IMR-90 (cell line): Measurements from ENCODE around the gene PLSCR3. TPM values are rescaled to one million over a fixed set of nuclear protein-coding genes. Genes with fewer than 3 reads are reported as not detected.

Source experiments
- ATAC-seq: fragments of 200-7000 bp; cut with Tn5 transposase; 2 replicates; pipeline ENCODE4 v1.9.1; 2020; ENCODE audit warnings: low read depth, mild to moderate bottlenecking, moderate library complexity
- BruUV-seq: library from RNA; stranded (reverse); fragments of 400-500 nt; replicated peaks from 2 replicates; lab custom pipeline; 2021; lab: Mats Ljungman, UMichigan
- CTCF ChIA-PET: fragments of 300-600 bp; formaldehyde crosslinking; extraction: SDS; loops from one replicate; lab custom pipeline; 2021; ENCODE audit warnings: antibody characterized with exemption; lab: Yijun Ruan, JAX
- POLR2A ChIA-PET: fragments of 300-600 bp; sonication (Branson Sonifier 250); formaldehyde crosslinking; loops from one replicate; lab custom pipeline; 2022; ENCODE audit warnings: antibody characterized with exemption; ENCODE audit not compliant: unreplicated experiment; lab: Charles Lee
- DNase-seq: peaks from one replicate; pipeline ENCODE4 v3.0.0; 2013
- H2AFZ ChIP-seq: replicated peaks from 2 replicates; pipeline ENCODE3; 2013; ENCODE audit warnings: low read length, mild to moderate bottlenecking; ENCODE audit not compliant: poor library complexity
- H2AK5ac ChIP-seq: 2 replicates; pipeline ENCODE4 v1.6.1; 2013; ENCODE audit warnings: low read depth, low read length, inconsistent platforms
- H2AK9ac ChIP-seq: replicated peaks from 2 replicates; pipeline ENCODE3; 2013; ENCODE audit warnings: mild to moderate bottlenecking, low read depth, low read length, moderate library complexity; ENCODE audit not compliant: poor library complexity
- H2BK120ac ChIP-seq: 2 replicates; pipeline ENCODE4 v1.6.1; 2013; ENCODE audit warnings: low read depth, low read length, inconsistent platforms
- H2BK15ac ChIP-seq: 3 replicates; pipeline ENCODE4 v1.6.1; 2013; ENCODE audit warnings: low read depth, low read length, inconsistent platforms
- H2BK20ac ChIP-seq: 2 replicates; pipeline ENCODE4 v1.6.1; 2013; ENCODE audit warnings: low read depth, mild to moderate bottlenecking, inconsistent platforms, low read length, moderate library complexity
- H2BK5ac ChIP-seq: 2 replicates; pipeline ENCODE4 v1.6.1; 2013; ENCODE audit warnings: mild to moderate bottlenecking, low read depth, low read length, inconsistent platforms; ENCODE audit not compliant: poor library complexity, severe bottlenecking
- H3K14ac ChIP-seq: replicated peaks from 2 replicates; pipeline ENCODE4 v1.6.1; 2013; ENCODE audit warnings: low read depth, low read length, inconsistent platforms
- H3K18ac ChIP-seq: 2 replicates; pipeline ENCODE4 v1.6.1; 2013; ENCODE audit warnings: low read depth, low read length, control low read depth
- H3K23ac ChIP-seq: 2 replicates; pipeline ENCODE4 v1.6.1; 2013; ENCODE audit warnings: low read depth, low read length, inconsistent platforms
- H3K27ac ChIP-seq: 2 replicates; pipeline ENCODE4 v1.5.1; 2013; ENCODE audit warnings: mild to moderate bottlenecking, control low read depth, low read length; ENCODE audit not compliant: insufficient read depth
- H3K27me3 ChIP-seq: 2 replicates; pipeline ENCODE4 v1.6.1; 2013; ENCODE audit warnings: low read length; ENCODE audit not compliant: control insufficient read depth, insufficient read depth
- H3K36me3 ChIP-seq: 2 replicates; pipeline ENCODE4 v1.6.1; 2013; ENCODE audit warnings: low read length, mixed read lengths; ENCODE audit not compliant: control insufficient read depth, insufficient read depth
- H3K4ac ChIP-seq: 2 replicates; pipeline ENCODE4 v1.6.1; 2013; ENCODE audit warnings: low read depth, low read length, inconsistent platforms
- H3K4me1 ChIP-seq: 2 replicates; pipeline ENCODE4 v1.6.1; 2013; ENCODE audit warnings: low read length, mixed read lengths; ENCODE audit not compliant: control insufficient read depth, insufficient read depth
- H3K4me2 ChIP-seq: 2 replicates; pipeline ENCODE4 v1.6.1; 2013; ENCODE audit warnings: low read depth, mild to moderate bottlenecking, control low read depth, low read length, moderate library complexity
- H3K4me3 ChIP-seq: 2 replicates; pipeline ENCODE4 v1.5.1; 2013; ENCODE audit warnings: low read depth, mild to moderate bottlenecking, control low read depth, low read length, moderate library complexity; ENCODE audit not compliant: insufficient read depth
- H3K56ac ChIP-seq: 2 replicates; pipeline ENCODE4 v1.6.1; 2013; ENCODE audit warnings: low read length, inconsistent platforms; ENCODE audit not compliant: insufficient read depth; ENCODE audit errors: extremely low read depth
- H3K79me1 ChIP-seq, 2 experiments: 2 replicates each; pipeline ENCODE4 v1.6.1; 2013; ENCODE audit warnings: low read length in 2 of 2, inconsistent platforms in 1 of 2, low read depth in 1 of 2
- H3K9ac ChIP-seq: 2 replicates; pipeline ENCODE4 v1.6.1; 2013; ENCODE audit warnings: low read depth, low read length, control low read depth
- H3K9me1 ChIP-seq: 2 replicates; pipeline ENCODE4 v1.6.1; 2013; ENCODE audit warnings: low read length, inconsistent platforms; ENCODE audit not compliant: insufficient read depth
- H3K9me3 ChIP-seq: 2 replicates; pipeline ENCODE4 v1.6.1; 2013; ENCODE audit warnings: low read length; ENCODE audit not compliant: control insufficient read depth, insufficient read depth
- H4K20me1 ChIP-seq: 2 replicates; pipeline ENCODE4 v1.6.1; 2013; ENCODE audit warnings: low read length, inconsistent platforms; ENCODE audit not compliant: insufficient read depth
- H4K5ac ChIP-seq: 2 replicates; pipeline ENCODE4 v1.6.1; 2013; ENCODE audit warnings: mild to moderate bottlenecking, low read depth, low read length, control low read depth
- H4K8ac ChIP-seq, 2 experiments: 2 replicates each; pipeline ENCODE4 v1.6.1; 2013; ENCODE audit warnings: low read depth in 2 of 2, low read length in 2 of 2, control low read depth in 1 of 2, inconsistent platforms in 1 of 2
- H4K91ac ChIP-seq: 2 replicates; pipeline ENCODE4 v1.6.1; 2013; ENCODE audit warnings: low read depth, low read length, inconsistent platforms; ENCODE audit not compliant: insufficient read depth
- CEBPB ChIP-seq: IDR thresholded peaks from 2 replicates; pipeline ENCODE4 v1.6.1; 2012; ENCODE audit warnings: low read depth, low read length, improper control_type of control experiment
- CHD1 ChIP-seq: IDR thresholded peaks from 2 replicates; pipeline ENCODE4 v1.6.1; 2012; ENCODE audit warnings: low read depth, low read length, improper control_type of control experiment
- ELK1 ChIP-seq: fragments of 150-350 bp; IDR thresholded peaks from 2 replicates; pipeline ENCODE4 v1.6.1; 2016; ENCODE audit warnings: low read depth, mild to moderate bottlenecking, low read length, moderate library complexity, borderline replicate concordance
- FOS ChIP-seq: fragments of 150-350 bp; IDR thresholded peaks from 2 replicates; pipeline ENCODE4 v1.6.1; 2016; ENCODE audit warnings: low read depth, low read length
- MAFK ChIP-seq: IDR thresholded peaks from 2 replicates; pipeline ENCODE4 v1.6.1; 2012; ENCODE audit warnings: low read depth, low read length, improper control_type of control experiment
- MAZ ChIP-seq: IDR thresholded peaks from 2 replicates; pipeline ENCODE4 v1.6.1; 2012; ENCODE audit warnings: low read depth, mild to moderate bottlenecking, low read length, improper control_type of control experiment, moderate library complexity, borderline replicate concordance
- MXI1 ChIP-seq: IDR thresholded peaks from 2 replicates; pipeline ENCODE4 v1.6.1; 2012; ENCODE audit warnings: low read depth, mild to moderate bottlenecking, low read length, moderate library complexity, borderline replicate concordance
- NFE2L2 ChIP-seq: fragments of 150-350 bp; IDR thresholded peaks from 2 replicates; pipeline ENCODE4 v1.6.1; 2016; ENCODE audit warnings: low read depth, mild to moderate bottlenecking, low read length
- POLR2A ChIP-seq: IDR thresholded peaks from 2 replicates; pipeline ENCODE4 v1.6.1; 2012; ENCODE audit warnings: mild to moderate bottlenecking, low read depth, low read length
- RAD21 ChIP-seq: IDR thresholded peaks from 2 replicates; pipeline ENCODE4 v1.6.1; 2012; ENCODE audit warnings: low read length, improper control_type of control experiment
- RFX5 ChIP-seq: IDR thresholded peaks from 2 replicates; pipeline ENCODE4 v1.8.0; 2012; ENCODE audit warnings: low read depth, mild to moderate bottlenecking, low read length, moderate library complexity
- SMC3 ChIP-seq: fragments of 150-350 bp; IDR thresholded peaks from 2 replicates; pipeline ENCODE4 v1.6.1; 2016; ENCODE audit warnings: low read depth, mild to moderate bottlenecking, antibody characterized with exemption, low read length, moderate library complexity
- USF2 ChIP-seq: fragments of 150-350 bp; IDR thresholded peaks from 2 replicates; pipeline ENCODE4 v1.6.1; 2017; ENCODE audit warnings: mild to moderate bottlenecking, antibody characterized with exemption, low read length, low read depth
- WGBS, 2 experiments: methylation state at CpG; one replicate each; pipeline versions ENCODE4 v1.1.5 to v1.1.7; 2013; ENCODE audit warnings: missing lambda C conversion rate in 2 of 2; ENCODE audit not compliant: insufficient read length in 1 of 2; ENCODE audit errors: extremely low coverage in 2 of 2; 5-methylcytosine and 5-hydroxymethylcytosine counted together
- dilution Hi-C: fragments of 300-500 bp; cut with HindIII; formaldehyde crosslinking; loops from one replicate; pipeline ENCODE4 v1.14.3; 2018; ENCODE audit warnings: low sequenced_read_pairs; ENCODE audit not compliant: unreplicated experiment
- in situ Hi-C: fragments of 300-500 bp; cut with MboI; formaldehyde crosslinking; loops from 3 replicates; pipeline ENCODE4 v1.14.3; 2019; ENCODE audit warnings: low sequenced_read_pairs, inconsistent platforms, mixed read lengths
- intact Hi-C: fragments of 100-400 bp; cut with micrococcal nuclease; formaldehyde crosslinking; loops from 2 replicates; pipeline ENCODE4 v1.10.0; 2022
- polyA plus RNA-seq, 3 experiments: library from polyadenylated mRNA; depleted of rRNA; stranded (reverse); fragments of >200 nt; gene quantifications; 2 replicates each; pipeline ENCODE4 v1.2.3, GENCODE V29; 2012; ENCODE audit warnings: low replicate concordance in 1 of 3
- total RNA-seq: library from RNA; depleted of rRNA; stranded (reverse); fragments of >200 nt; gene quantifications from 2 replicates; pipeline ENCODE4 v1.2.3, GENCODE V29; 2012
- TF ChIP-seq, protein P1 (sequence below): conservative IDR thresholded peaks from 2 replicates; pipeline ENCODE4 v1.5.1; 2012; ENCODE audit warnings: mild to moderate bottlenecking, low read depth, low read length, improper control_type of control experiment

Gene PLSCR3
- total and polyA plus RNA-seq, 2 of the 4 experiments (the other 2 are of a cell fraction): 6.1 to 116 TPM

DNA sequence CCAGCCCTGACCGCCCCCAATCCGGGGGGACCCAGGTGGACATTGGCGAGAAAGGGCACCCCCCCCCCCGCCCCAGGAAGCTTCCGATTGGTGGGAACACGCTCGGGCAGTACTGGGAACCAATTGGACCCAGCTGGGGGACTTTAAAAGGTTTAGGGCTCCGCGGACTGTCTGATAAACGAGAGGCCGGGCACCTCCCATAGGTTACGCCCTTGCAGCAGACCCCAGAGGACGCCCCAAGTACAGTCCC lies 9.3 kb upstream of the PLSCR3 start:
- Histone ChIP-seq H3K23ac (peak overlapping the region; percentile 67; the same call in 1 of the 2 replicates), H3K9me1 (no peaks in the 10 kb centered on the region), H2BK15ac (no peak overlapping the region), H3K9ac (peak overlapping the region; percentile 84), H3K18ac (no peak overlapping the region), H2AK9ac (peak overlapping the region; percentile 97), H3K4me3 (peak overlapping the region; percentile 64), H2BK5ac (peak overlapping the region; percentile 61), H2BK20ac (no peak overlapping the region), H3K9me3 (no peaks in the 10 kb centered on the region), H4K8ac (peak overlapping the region; percentile 63 to 90; a peak in 3 of 4 replicates), H4K5ac (no peak overlapping the region), H2AK5ac (no peak overlapping the region), H3K56ac (peak overlapping the region; percentile 64; the same call in 1 of the 2 replicates), H2AFZ (peak overlapping the region; percentile 100), H4K20me1 (peaks cover 7% of the 10 kb centered on the region), H3K27ac (peak overlapping the region; percentile 75), H3K14ac (peak overlapping the region; percentile 94), H3K27me3 (no peaks in the 10 kb centered on the region), H3K36me3 (peaks cover 2% of the 10 kb centered on the region; the same call in 1 of the 2 replicates), H2BK120ac (0 out of 2 replicates have a peak overlapping the region, but pooled peaks have one; percentile 55), H3K4me2 (peak overlapping the region; percentile 95), H4K91ac (peak overlapping the region; percentile 80), H3K4ac (peak overlapping the region; percentile 86), H3K79me1 (peaks cover 11 to 51% of the 10 kb centered on the region in 2 experiments), H3K4me1 (peaks cover 9% of the 10 kb centered on the region)
- intact Hi-C loops: no loop called here
- no peak for TF ChIP-seq SMC3
- no peak for TF ChIP-seq USF2
- TF ChIP-seq ELK1: no peak
- no peak for TF ChIP-seq RAD21
- TF ChIP-seq, protein P1, sequence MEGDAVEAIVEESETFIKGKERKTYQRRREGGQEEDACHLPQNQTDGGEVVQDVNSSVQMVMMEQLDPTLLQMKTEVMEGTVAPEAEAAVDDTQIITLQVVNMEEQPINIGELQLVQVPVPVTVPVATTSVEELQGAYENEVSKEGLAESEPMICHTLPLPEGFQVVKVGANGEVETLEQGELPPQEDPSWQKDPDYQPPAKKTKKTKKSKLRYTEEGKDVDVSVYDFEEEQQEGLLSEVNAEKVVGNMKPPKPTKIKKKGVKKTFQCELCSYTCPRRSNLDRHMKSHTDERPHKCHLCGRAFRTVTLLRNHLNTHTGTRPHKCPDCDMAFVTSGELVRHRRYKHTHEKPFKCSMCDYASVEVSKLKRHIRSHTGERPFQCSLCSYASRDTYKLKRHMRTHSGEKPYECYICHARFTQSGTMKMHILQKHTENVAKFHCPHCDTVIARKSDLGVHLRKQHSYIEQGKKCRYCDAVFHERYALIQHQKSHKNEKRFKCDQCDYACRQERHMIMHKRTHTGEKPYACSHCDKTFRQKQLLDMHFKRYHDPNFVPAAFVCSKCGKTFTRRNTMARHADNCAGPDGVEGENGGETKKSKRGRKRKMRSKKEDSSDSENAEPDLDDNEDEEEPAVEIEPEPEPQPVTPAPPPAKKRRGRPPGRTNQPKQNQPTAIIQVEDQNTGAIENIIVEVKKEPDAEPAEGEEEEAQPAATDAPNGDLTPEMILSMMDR: no peak
- TF ChIP-seq MAZ: no peak
- no peak for TF ChIP-seq FOS
- TF ChIP-seq MXI1: no peak
- no peak for TF ChIP-seq CEBPB
- TF ChIP-seq CHD1: no peak
- no peak for TF ChIP-seq NFE2L2
- no peak for TF ChIP-seq POLR2A
- TF ChIP-seq MAFK: no peak
- TF ChIP-seq RFX5: no peak
- dilution Hi-C loops: no loop called here
- in situ Hi-C loops: no loop called here
- ChIA-PET POLR2A (interaction anchor here (0.6 to 1.7 kb wide), 8 partner anchors 9 to 1940 kb away, joined by 3 to 9 read pairs (median 4); partner anchors contain the start of gene PLSCR3), CTCF (interaction anchor here (0.8 kb wide), 1 partner anchor 32 kb away, joined by 4 read pairs; the partner anchor contains the start of gene TMEM102)
- DNase-seq (no peak), ATAC-seq (peak; percentile 45)
- no TSS peak for BruUV-seq
- no CpG with 5 or more reads among the region's 13 CpGs for WGBS, 2 experiments
